SH-SY5Y (cell line): ENCODE results near the gene PPP2R2D.

Experiments
- GATA2 ChIP-seq: IDR thresholded peaks from 2 replicates; pipeline ENCODE4 v1.6.1; 2011; ENCODE audit warnings: mild to moderate bottlenecking, low read depth, low read length
- GATA3 ChIP-seq: IDR thresholded peaks from 2 replicates; pipeline ENCODE4 v1.6.1; 2011; ENCODE audit warnings: low read depth, mild to moderate bottlenecking, low read length, moderate library complexity

DNA sequence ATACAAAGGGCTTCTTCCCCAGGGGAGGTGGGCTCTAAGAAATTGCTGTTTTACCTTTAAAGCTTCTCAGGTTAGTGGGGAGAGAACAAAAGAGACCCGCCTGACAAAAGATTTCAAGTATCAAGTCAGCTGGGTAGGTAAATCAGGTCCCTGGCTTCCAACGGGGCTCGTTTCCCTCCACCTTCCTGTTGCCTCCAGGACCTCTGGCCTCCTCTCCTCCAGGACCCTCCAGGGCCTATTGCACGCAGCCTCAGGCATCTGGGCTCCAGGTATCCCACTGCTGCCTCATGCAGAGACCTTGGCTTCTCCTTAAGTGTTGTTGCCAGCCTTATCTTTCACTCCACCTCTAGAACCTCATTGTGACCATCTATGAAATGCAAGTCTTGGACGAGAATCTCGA, 78.0 kb downstream of the PPP2R2D start:
- TF ChIP-seq GATA2 (no peak), GATA3 (no peak)
